H9 (cell line): ENCODE measurements around the gene DGKD. TPM values are rescaled to one million over a fixed set of nuclear protein-coding genes. Genes with fewer than 3 reads are reported as not detected.

Source experiments
- DNase-seq: peaks from one replicate; pipeline ENCODE4 v3.0.0-alpha.2; 2017
- H2AFZ ChIP-seq: one replicate; pipeline ENCODE4 v1.6.1; 2013; ENCODE audit warnings: mild to moderate bottlenecking, low read length, control low read depth, moderate library complexity
- H2AK5ac ChIP-seq: 2 replicates; pipeline ENCODE4 v1.6.1; 2013; ENCODE audit warnings: low read length, control low read depth, mixed read lengths; ENCODE audit not compliant: insufficient read length
- H2BK120ac ChIP-seq: one replicate; pipeline ENCODE4 v1.6.1; 2013; ENCODE audit warnings: low read depth, mild to moderate bottlenecking, low read length, control low read depth, inconsistent platforms; ENCODE audit not compliant: poor library complexity, severe bottlenecking
- H2BK12ac ChIP-seq: 2 replicates; pipeline ENCODE4 v1.6.1; 2013; ENCODE audit warnings: low read length, control low read depth, mixed read lengths, low read depth; ENCODE audit not compliant: insufficient read length
- H2BK15ac ChIP-seq: 2 replicates; pipeline ENCODE4 v1.6.1; 2013; ENCODE audit warnings: low read depth, low read length, control low read depth
- H2BK20ac ChIP-seq: one replicate; pipeline ENCODE4 v1.6.1; 2013; ENCODE audit warnings: low read depth, mild to moderate bottlenecking, low read length, control low read depth, inconsistent platforms; ENCODE audit not compliant: poor library complexity, severe bottlenecking
- H2BK5ac ChIP-seq: 2 replicates; pipeline ENCODE4 v1.6.1; 2013; ENCODE audit warnings: low read length, control low read depth, mixed read lengths; ENCODE audit not compliant: insufficient read length
- H3K14ac ChIP-seq: 2 replicates; pipeline ENCODE4 v1.6.1; 2013; ENCODE audit warnings: low read length, control low read depth; ENCODE audit not compliant: insufficient read depth
- H3K18ac ChIP-seq: 2 replicates; pipeline ENCODE4 v1.6.1; 2013; ENCODE audit warnings: low read depth, mild to moderate bottlenecking, mixed read lengths, low read length, control low read depth; ENCODE audit not compliant: insufficient read length
- H3K23ac ChIP-seq: 2 replicates; pipeline ENCODE4 v1.6.1; 2013; ENCODE audit warnings: low read length, control low read depth, mixed read lengths, low read depth; ENCODE audit not compliant: insufficient read length
- H3K23me2 ChIP-seq: 2 replicates; pipeline ENCODE4 v1.6.1; 2013; ENCODE audit warnings: low read depth, mild to moderate bottlenecking, mixed read lengths, low read length, control low read depth; ENCODE audit not compliant: insufficient read length, poor library complexity, severe bottlenecking
- H3K27ac ChIP-seq: 2 replicates; pipeline ENCODE4 v1.5.1; 2013; ENCODE audit warnings: low read length, control low read depth, mixed read lengths, low read depth; ENCODE audit not compliant: insufficient read length
- H3K27me3 ChIP-seq: 2 replicates; pipeline ENCODE4 v1.6.1; 2013; ENCODE audit warnings: low read length, control low read depth, inconsistent platforms; ENCODE audit not compliant: insufficient read depth
- H3K4ac ChIP-seq: 2 replicates; pipeline ENCODE4 v1.6.1; 2013; ENCODE audit warnings: low read depth, mild to moderate bottlenecking, control low read depth, inconsistent platforms, low read length, moderate library complexity
- H3K4me1 ChIP-seq: 2 replicates; pipeline ENCODE4 v1.6.1; 2013; ENCODE audit warnings: low read length, control low read depth, inconsistent platforms; ENCODE audit not compliant: insufficient read depth
- H3K4me2 ChIP-seq: 2 replicates; pipeline ENCODE4 v1.6.1; 2013; ENCODE audit warnings: low read length, control low read depth, mixed read lengths; ENCODE audit not compliant: insufficient read length, insufficient read depth
- H3K56ac ChIP-seq: 2 replicates; pipeline ENCODE4 v1.6.1; 2013; ENCODE audit warnings: low read depth, mild to moderate bottlenecking, mixed read lengths, low read length, control low read depth; ENCODE audit not compliant: insufficient read length
- H3K79me1 ChIP-seq: 2 replicates; pipeline ENCODE4 v1.6.1; 2013; ENCODE audit warnings: low read depth, mild to moderate bottlenecking, moderate library complexity, low read length, control low read depth, inconsistent platforms; ENCODE audit not compliant: insufficient read depth, poor library complexity, severe bottlenecking
- H3K79me2 ChIP-seq: 2 replicates; pipeline ENCODE4 v1.6.1; 2013; ENCODE audit warnings: low read length, control low read depth, inconsistent platforms; ENCODE audit not compliant: insufficient read depth
- H3K9ac ChIP-seq: 2 replicates; pipeline ENCODE4 v1.6.1; 2013; ENCODE audit warnings: low read length, control low read depth, mixed read lengths; ENCODE audit not compliant: insufficient read length; ENCODE audit errors: extremely low read depth
- H3K9me3 ChIP-seq: one replicate; pipeline ENCODE4 v1.6.1; 2013; ENCODE audit warnings: low read depth, low read length, inconsistent platforms; ENCODE audit not compliant: control insufficient read depth
- H3T11ph ChIP-seq: one replicate; pipeline ENCODE4 v1.6.1; 2013; ENCODE audit warnings: mild to moderate bottlenecking, low read length, control low read depth, inconsistent platforms
- H4K20me1 ChIP-seq: one replicate; pipeline ENCODE4 v1.6.1; 2013; ENCODE audit not compliant: control insufficient read depth, insufficient read length, insufficient read depth
- H4K5ac ChIP-seq: 2 replicates; pipeline ENCODE4 v1.6.1; 2013; ENCODE audit warnings: low read depth, mild to moderate bottlenecking, mixed read lengths, low read length, control low read depth; ENCODE audit not compliant: insufficient read length
- H4K8ac ChIP-seq: replicated peaks from 2 replicates; pipeline ENCODE4 v1.6.1; 2013; ENCODE audit warnings: low read length, control low read depth, mixed read lengths, low read depth; ENCODE audit not compliant: insufficient read length
- H4K91ac ChIP-seq: 2 replicates; pipeline ENCODE4 v1.6.1; 2013; ENCODE audit warnings: low read depth, mild to moderate bottlenecking, moderate library complexity, mixed read lengths, low read length, control low read depth; ENCODE audit not compliant: insufficient read length
- H3K27ac Mint-ChIP-seq, 3 experiments: 2 replicates in 2 of 3; 3 replicates in 1 of 3; pipeline ENCODE4 v1.8.0; 2020 to 2021; ENCODE audit warnings: mixed read lengths in 3 of 3, mild to moderate bottlenecking in 1 of 3, moderate library complexity in 1 of 3
- H3K27me3 Mint-ChIP-seq: 2 replicates; pipeline ENCODE4 v1.8.0; 2021; ENCODE audit warnings: low read depth, mild to moderate bottlenecking, moderate library complexity, mixed read lengths
- H3K36me3 Mint-ChIP-seq, 3 experiments: 2 replicates in 2 of 3; 3 replicates in 1 of 3; pipeline ENCODE4 v1.8.0; 2020 to 2021; ENCODE audit warnings: low read depth in 3 of 3, mixed read lengths in 3 of 3; ENCODE audit not compliant: insufficient read depth in 1 of 3
- H3K4me1 Mint-ChIP-seq, 2 experiments: 2 replicates each; pipeline ENCODE4 v1.8.0; 2020; ENCODE audit warnings: mixed read lengths in 2 of 2
- H3K4me3 Mint-ChIP-seq, 2 experiments: 2 replicates in 1 of 2; 3 replicates in 1 of 2; pipeline ENCODE4 v1.8.0; 2020 to 2021; ENCODE audit warnings: mild to moderate bottlenecking in 2 of 2, mixed read lengths in 2 of 2, moderate library complexity in 1 of 2
- H3K9me3 Mint-ChIP-seq, 2 experiments: 2 replicates in 1 of 2; 3 replicates in 1 of 2; pipeline ENCODE4 v1.8.0; 2020; ENCODE audit warnings: mild to moderate bottlenecking in 2 of 2, mixed read lengths in 2 of 2, moderate library complexity in 1 of 2
- WGBS: extraction: QIAGEN DNeasy Blood & Tissue Kit; methylation state at CpG from one replicate; pipeline ENCODE4 v1.1.7; 2013; ENCODE audit warnings: missing lambda C conversion rate, low lambda C conversion rate, mixed read lengths; ENCODE audit not compliant: insufficient read length; ENCODE audit errors: extremely low coverage; 5-methylcytosine and 5-hydroxymethylcytosine counted together
- total RNA-seq: library from RNA; stranded (reverse); gene quantifications from 2 replicates; pipeline ENCODE4 v1.2.1, GENCODE V29; 2021
- TF ChIP-seq, protein P1 (sequence below): fragments of 200-600 bp; sonication (generic); conservative IDR thresholded peaks from 3 replicates; pipeline ENCODE4 v1.8.0; 2021; ENCODE audit warnings: antibody characterized with exemption, mild to moderate bottlenecking

DGKD gene
- total RNA-seq, 1 experiment from 2014 or later, result 20.7 TPM

GRCh38 chr2:233513953-233514655 lies 159.8 kb downstream of the DGKD start:
- Mint-ChIP-seq H3K4me3 (no peak overlapping the region), H3K9me3 (no peaks in the 10 kb centered on the region; a peak in 1 of 5 replicates), H3K4me1 (no peaks in the 10 kb centered on the region), H3K27me3 (no peaks in the 10 kb centered on the region), H3K27ac (no peak overlapping the region), H3K36me3 (peaks cover 0 to 4% (median 0%) of the 10 kb centered on the region in 3 experiments; a peak in 1 of 7 replicates)
- Histone ChIP-seq H3K23me2 (no peaks in the 10 kb centered on the region), H3K79me1 (no peaks in the 10 kb centered on the region), H3K9me3 (no peaks in the 10 kb centered on the region), H4K20me1 (no peaks in the 10 kb centered on the region), H2AFZ (no peak overlapping the region), H3K4me1 (no peaks in the 10 kb centered on the region), H4K8ac (no peak overlapping the region), H3K27me3 (no peaks in the 10 kb centered on the region), H3K9ac (no peak overlapping the region), H2BK12ac (no peak overlapping the region), H3K4ac (no peak overlapping the region), H3T11ph (no peak overlapping the region), H2AK5ac (no peak overlapping the region), H2BK20ac (no peak overlapping the region), H3K79me2 (no peaks in the 10 kb centered on the region), H3K4me2 (no peak overlapping the region), H3K27ac (no peak overlapping the region), H3K56ac (no peak overlapping the region), H3K14ac (no peak overlapping the region), H4K91ac (no peak overlapping the region), H2BK120ac (no peak overlapping the region), H3K23ac (no peak overlapping the region), H4K5ac (no peak overlapping the region), H2BK15ac (no peak overlapping the region), H3K18ac (no peak overlapping the region), H2BK5ac (no peak overlapping the region)
- DNase-seq, result no peak
- WGBS, result no CpG with 5 or more reads among the region's 7 CpGs
- TF ChIP-seq, protein P1, sequence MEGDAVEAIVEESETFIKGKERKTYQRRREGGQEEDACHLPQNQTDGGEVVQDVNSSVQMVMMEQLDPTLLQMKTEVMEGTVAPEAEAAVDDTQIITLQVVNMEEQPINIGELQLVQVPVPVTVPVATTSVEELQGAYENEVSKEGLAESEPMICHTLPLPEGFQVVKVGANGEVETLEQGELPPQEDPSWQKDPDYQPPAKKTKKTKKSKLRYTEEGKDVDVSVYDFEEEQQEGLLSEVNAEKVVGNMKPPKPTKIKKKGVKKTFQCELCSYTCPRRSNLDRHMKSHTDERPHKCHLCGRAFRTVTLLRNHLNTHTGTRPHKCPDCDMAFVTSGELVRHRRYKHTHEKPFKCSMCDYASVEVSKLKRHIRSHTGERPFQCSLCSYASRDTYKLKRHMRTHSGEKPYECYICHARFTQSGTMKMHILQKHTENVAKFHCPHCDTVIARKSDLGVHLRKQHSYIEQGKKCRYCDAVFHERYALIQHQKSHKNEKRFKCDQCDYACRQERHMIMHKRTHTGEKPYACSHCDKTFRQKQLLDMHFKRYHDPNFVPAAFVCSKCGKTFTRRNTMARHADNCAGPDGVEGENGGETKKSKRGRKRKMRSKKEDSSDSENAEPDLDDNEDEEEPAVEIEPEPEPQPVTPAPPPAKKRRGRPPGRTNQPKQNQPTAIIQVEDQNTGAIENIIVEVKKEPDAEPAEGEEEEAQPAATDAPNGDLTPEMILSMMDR, result no peak
